Measurements from ENCODE around the gene PKD1L1.

GRCh38 chr7:47771990-47772360, 176.3 kb downstream of the PKD1L1 start:
- TF ChIP-seq POLR2AphosphoS5 (IDR thresholded peaks at IDR 0.05; ENCODE audit: low read depth, low read length) (no peak), TAF1 (IDR thresholded peaks at IDR 0.05; ENCODE audit: borderline replicate concordance, low read depth, low read length) (no peak)
